H1 (cell line): ENCODE results near the gene LHFPL3. TPM values are rescaled to one million over a fixed set of nuclear protein-coding genes. Genes with fewer than 3 reads are reported as not detected.

Experiments
- CTCF ChIA-PET: fragments of 300-600 bp; sonication (Branson Sonifier 250); formaldehyde crosslinking; loops from one replicate; lab custom pipeline; 2021; ENCODE audit not compliant: partially characterized antibody; lab: Charles Lee
- POLR2A ChIA-PET: fragments of 300-600 bp; sonication (Branson Sonifier 250); formaldehyde crosslinking; loops from one replicate; lab custom pipeline; 2021; ENCODE audit warnings: inconsistent platforms; ENCODE audit not compliant: partially characterized antibody; lab: Charles Lee
- DNase-seq, 2 experiments: peaks; one replicate each; pipeline versions ENCODE4 v3.0.0 to v3.0.0-alpha.2; 2010 to 2022; ENCODE audit warnings: low spot score in 2 of 2, low read depth in 1 of 2, mixed read lengths in 1 of 2
- FAIRE-seq: peaks from 2 replicates; lab custom pipeline; 2011; peaks lifted over from hg19 to GRCh38; lab: Jason Lieb, UNC
- H2AFZ ChIP-seq: 2 replicates; pipeline ENCODE4 v1.8.1; 2012; ENCODE audit warnings: low read length, inconsistent platforms
- H2AK5ac ChIP-seq: 2 replicates; pipeline ENCODE4 v1.6.1; 2013; ENCODE audit warnings: low read depth, low read length
- H2BK120ac ChIP-seq: replicated peaks from 2 replicates; pipeline ENCODE3; 2013; ENCODE audit warnings: low read depth, low read length, inconsistent platforms
- H2BK12ac ChIP-seq: 2 replicates; pipeline ENCODE4 v1.6.1; 2013; ENCODE audit warnings: low read depth, low read length
- H2BK15ac ChIP-seq: 2 replicates; pipeline ENCODE4 v1.6.1; 2013; ENCODE audit warnings: low read length
- H2BK20ac ChIP-seq: 2 replicates; pipeline ENCODE4 v1.6.1; 2013; ENCODE audit warnings: low read length
- H2BK5ac ChIP-seq: 2 replicates; pipeline ENCODE4 v1.6.1; 2013; ENCODE audit warnings: low read depth, low read length
- H3K14ac ChIP-seq: 2 replicates; pipeline ENCODE4 v1.6.1; 2013; ENCODE audit warnings: inconsistent platforms; ENCODE audit not compliant: insufficient read length
- H3K18ac ChIP-seq: 2 replicates; pipeline ENCODE4 v1.6.1; 2013; ENCODE audit warnings: low read length; ENCODE audit errors: extremely low read depth
- H3K23ac ChIP-seq: 2 replicates; pipeline ENCODE4 v1.6.1; 2013; ENCODE audit warnings: inconsistent platforms; ENCODE audit not compliant: insufficient read length
- H3K23me2 ChIP-seq: 2 replicates; pipeline ENCODE4 v1.6.1; 2013; ENCODE audit warnings: low read depth, low read length
- H3K27ac ChIP-seq: 2 replicates; pipeline ENCODE4 v1.6.1; 2011; ENCODE audit warnings: low read depth, low read length, inconsistent platforms
- H3K27me3 ChIP-seq, 4 experiments: replicated peaks in 1 of 4; 1 replicate in 1 of 4; 2 replicates in 3 of 4; pipeline versions ENCODE4 v1.6.1 to v1.8.1; 2011 to 2013; ENCODE audit warnings: low read length in 3 of 4, mild to moderate bottlenecking in 3 of 4, inconsistent platforms in 2 of 4, mixed read lengths in 2 of 4, moderate library complexity in 1 of 4; ENCODE audit not compliant: control insufficient read depth in 3 of 4, insufficient read depth in 3 of 4; ENCODE audit errors: extremely low read depth in 1 of 4
- H3K36me3 ChIP-seq, 4 experiments: 2 replicates each; pipeline versions ENCODE4 v1.6.1 to v1.8.1; 2011 to 2013; ENCODE audit warnings: mild to moderate bottlenecking in 4 of 4, low read length in 3 of 4, moderate library complexity in 2 of 4, control low read depth in 1 of 4, inconsistent platforms in 1 of 4; ENCODE audit not compliant: insufficient read depth in 4 of 4, control insufficient read depth in 2 of 4
- H3K4ac ChIP-seq: replicated peaks from 2 replicates; pipeline ENCODE3; 2013; ENCODE audit warnings: low read length, low read depth, mixed read lengths, inconsistent platforms; ENCODE audit not compliant: insufficient read length
- H3K4me1 ChIP-seq, 4 experiments: replicated peaks in 1 of 4; 1 replicate in 1 of 4; 2 replicates in 3 of 4; pipeline versions ENCODE4 v1.6.1 to v1.8.1; 2011 to 2013; ENCODE audit warnings: low read length in 3 of 4, inconsistent platforms in 2 of 4, mixed read lengths in 1 of 4; ENCODE audit not compliant: insufficient read depth in 4 of 4, control insufficient read depth in 3 of 4
- H3K4me2 ChIP-seq, 2 experiments: 2 replicates each; pipeline versions ENCODE4 v1.6.1 to v1.8.1; 2011 to 2013; ENCODE audit warnings: low read depth in 2 of 2, low read length in 2 of 2, control low read depth in 1 of 2, inconsistent platforms in 1 of 2, mild to moderate bottlenecking in 1 of 2; ENCODE audit not compliant: insufficient read depth in 1 of 2
- H3K4me3 ChIP-seq, 4 experiments: fragments of 200-600, 300-600 bp in 1 of 4; sonication (generic), shearing (Covaris generic), sonication (Bioruptor Twin) in 1 of 4; 2 replicates each; pipeline versions ENCODE4 v1.5.1 to v1.8.1; 2011 to 2016; ENCODE audit warnings: low read length in 4 of 4, low read depth in 3 of 4, control low read depth in 2 of 4, inconsistent platforms in 2 of 4, mild to moderate bottlenecking in 2 of 4, mixed read lengths in 1 of 4, moderate library complexity in 1 of 4; ENCODE audit not compliant: insufficient read depth in 2 of 4; ENCODE audit errors: extremely low read depth in 1 of 4
- H3K56ac ChIP-seq: replicated peaks from 2 replicates; pipeline ENCODE3; 2013; ENCODE audit warnings: low read depth, mild to moderate bottlenecking, mixed read lengths, low read length, inconsistent platforms; ENCODE audit not compliant: insufficient read length
- H3K79me1 ChIP-seq: 2 replicates; pipeline ENCODE4 v1.6.1; 2013; ENCODE audit warnings: low read depth, low read length, control low read depth
- H3K79me2 ChIP-seq, 2 experiments: 2 replicates each; pipeline versions ENCODE4 v1.6.1 to v1.8.1; 2012 to 2013; ENCODE audit warnings: low read length in 2 of 2, mild to moderate bottlenecking in 2 of 2, inconsistent platforms in 1 of 2; ENCODE audit not compliant: insufficient read depth in 2 of 2, control insufficient read depth in 1 of 2
- H3K9ac ChIP-seq, 4 experiments: replicated peaks in 1 of 4; 1 replicate in 1 of 4; 2 replicates in 3 of 4; pipeline versions ENCODE4 v1.6.1 to v1.8.1; 2011 to 2013; ENCODE audit warnings: low read depth in 3 of 4, low read length in 3 of 4, control low read depth in 2 of 4, mild to moderate bottlenecking in 2 of 4, moderate library complexity in 2 of 4, inconsistent platforms in 1 of 4; ENCODE audit errors: extremely low read depth in 1 of 4
- H3K9me3 ChIP-seq, 2 experiments: 2 replicates each; pipeline versions ENCODE4 v1.6.1 to v1.8.1; 2012 to 2013; ENCODE audit warnings: mild to moderate bottlenecking in 2 of 2, moderate library complexity in 2 of 2, control low read depth in 1 of 2, inconsistent platforms in 1 of 2, low read depth in 1 of 2, low read length in 1 of 2, mixed read lengths in 1 of 2; ENCODE audit not compliant: insufficient read depth in 2 of 2
- H4K20me1 ChIP-seq, 2 experiments: replicated peaks in 1 of 2; 2 replicates each; pipeline versions ENCODE3 to v1.8.1; 2011 to 2013; ENCODE audit warnings: inconsistent platforms in 2 of 2, low read length in 2 of 2, mild to moderate bottlenecking in 1 of 2; ENCODE audit not compliant: insufficient read depth in 2 of 2, control insufficient read depth in 1 of 2
- H4K5ac ChIP-seq: 2 replicates; pipeline ENCODE4 v1.6.1; 2013; ENCODE audit warnings: low read length, low read depth, mixed read lengths, inconsistent platforms; ENCODE audit not compliant: insufficient read length
- H4K8ac ChIP-seq: 2 replicates; pipeline ENCODE4 v1.8.0; 2013; ENCODE audit warnings: mild to moderate bottlenecking, moderate library complexity, low read length, inconsistent platforms; ENCODE audit not compliant: insufficient read depth; ENCODE audit errors: extremely low read depth
- H4K91ac ChIP-seq: replicated peaks from 2 replicates; pipeline ENCODE3; 2013; ENCODE audit warnings: low read length, mixed read lengths, inconsistent platforms; ENCODE audit not compliant: insufficient read length
- HDAC6 ChIP-seq: IDR thresholded peaks from one replicate; pipeline ENCODE4 v1.7.1; 2012; ENCODE audit warnings: low read depth, mild to moderate bottlenecking, inconsistent platforms, low read length, moderate library complexity
- SIX5 ChIP-seq: IDR thresholded peaks from 2 replicates; pipeline ENCODE4 v1.6.1; 2011; ENCODE audit warnings: mild to moderate bottlenecking, low read depth, low read length
- TEAD4 ChIP-seq: IDR thresholded peaks from 2 replicates; pipeline ENCODE4 v1.6.1; 2012; ENCODE audit warnings: low read depth, low read length, inconsistent platforms, mixed read lengths
- WGBS, 2 experiments: shearing (Covaris generic) in 1 of 2; methylation state at CpG; one replicate each; pipeline versions ENCODE4 v1.1.6 to v1.1.7; 2013 to 2015; ENCODE audit warnings: low lambda C conversion rate in 2 of 2, mixed read lengths in 2 of 2, inconsistent platforms in 1 of 2, low coverage in 1 of 2, missing lambda C conversion rate in 1 of 2; ENCODE audit not compliant: insufficient replicate concordance in 2 of 2, insufficient coverage in 1 of 2, insufficient read length in 1 of 2; ENCODE audit errors: extremely low coverage in 1 of 2, missing lambda C conversion rate in 1 of 2; 5-methylcytosine and 5-hydroxymethylcytosine counted together
- polyA plus RNA-seq, 7 experiments: library from polyadenylated mRNA; depleted of rRNA in 3 of 7; stranded (reverse) in 5 of 7; unstranded in 2 of 7; fragments of >200 nt in 5 of 7; fragments of 200-250 nt in 2 of 7; gene quantifications; 1 replicate in 5 of 7; 2 replicates in 1 of 7; 4 replicates in 1 of 7; pipeline versions ENCODE4 v1.2.1 to v1.2.3, GENCODE V29; 2011 to 2013; ENCODE audit warnings: missing spikeins in 2 of 7, mixed read lengths in 2 of 7
- total RNA-seq: library from RNA; stranded (reverse); fragmentation: NEBNext Ultra II Directional; extraction: Animal tissue kit (Norgen Biotek cat#: 25700); gene quantifications from 2 replicates; pipeline ENCODE4 v1.2.1, GENCODE V29; 2021

LHFPL3 gene
- total and polyA plus RNA-seq, 2 of the 8 experiments (the other 6 are each of a cell fraction or from before 2014, with no cell fraction given) = 0.24 to 0.50 TPM

GRCh38 chr7:104552102-104552501 lies 223.7 kb downstream of the LHFPL3 start:
- Histone ChIP-seq H2BK15ac (no peak overlapping the region), H2BK5ac (no peak overlapping the region), H2BK12ac (no peak overlapping the region), H3K9ac (no peak overlapping the region), H4K20me1 (no peaks in the 10 kb centered on the region), H2AFZ (no peak overlapping the region), H2AK5ac (no peak overlapping the region), H3K14ac (no peak overlapping the region), H3K36me3 (no peaks in the 10 kb centered on the region), H3K23me2 (no peaks in the 10 kb centered on the region), H3K23ac (no peak overlapping the region), H3K4me1 (no peaks in the 10 kb centered on the region), H3K27me3 (no peaks in the 10 kb centered on the region), H2BK120ac (no peak overlapping the region), H3K27ac (no peak overlapping the region), H3K79me2 (no peaks in the 10 kb centered on the region), H3K79me1 (no peaks in the 10 kb centered on the region), H4K8ac (no peak overlapping the region), H3K9me3 (peaks cover 26 to 53% of the 10 kb centered on the region in 2 experiments), H3K4me2 (no peak overlapping the region), H4K5ac (no peak overlapping the region), H4K91ac (no peak overlapping the region), H2BK20ac (no peak overlapping the region), H3K56ac (no peak overlapping the region), H3K18ac (no peak overlapping the region), H3K4me3 (no peak overlapping the region), H3K4ac (no peak overlapping the region)
- FAIRE-seq (no peak), DNase-seq (peak; percentile 10 to 73)
- POLR2A ChIA-PET = no interaction called here
- 40% methylated on average over 4 of the region's 4 CpGs; no CpG with 5 or more reads in 1 of the 2 experiments for WGBS, 2 experiments
- CTCF ChIA-PET = no interaction called here
- TF ChIP-seq TEAD4 = peak; percentile 84
- TF ChIP-seq HDAC6 = no peak
- no peak for TF ChIP-seq SIX5
